ENCODE results near the gene SCAF1. TPM values are rescaled to one million over a fixed set of nuclear protein-coding genes. Genes with fewer than 3 reads are reported as not detected.

SCAF1 gene
- total RNA-seq, 1 experiment from 2014 or later, result 46.8 TPM

GRCh38 chr19:49683814-49684250 is 41.8 kb downstream of the SCAF1 start:
- Histone ChIP-seq H3K9me3 (ENCODE audit: low read length) (no peaks in the 10 kb centered on the region), H3F3A (ENCODE audit: low read length, unreplicated experiment) (no peaks in the 10 kb centered on the region), H4K20me1 (ENCODE audit: low read length) (peaks cover 41% of the 10 kb centered on the region), H3K4me3 (ENCODE audit: low read length) (no peak overlapping the region), H2AFZ (ENCODE audit: low read length) (no peak overlapping the region), H3K79me2 (ENCODE audit: low read length) (peaks cover 35% of the 10 kb centered on the region), H3K36me3 (ENCODE audit: low read depth, low read length) (peaks cover 56% of the 10 kb centered on the region), H3K9me2 (replicated peaks; ENCODE audit: low read length) (no peaks in the 10 kb centered on the region), H3K27me3 (ENCODE audit: low read length) (no peaks in the 10 kb centered on the region), H3K4me2 (ENCODE audit: low read length) (no peak overlapping the region), H3K4me1 (ENCODE audit: insufficient read depth, low read length) (peaks cover 17% of the 10 kb centered on the region), H3K27ac (ENCODE audit: low read length) (no peak overlapping the region), H3K9ac (ENCODE audit: low read length) (no peak overlapping the region)
- ChIA-PET CTCF (no interaction called here), POLR2A (ENCODE audit: unreplicated experiment) (no interaction called here)
- no TSS peak for BruUV-seq (replicated peaks)
- intact Hi-C loops (cut with micrococcal nuclease), result no loop called here
- ATAC-seq (no peak), DNase-seq (no peak)
- TF ChIP-seq CTCF (conservative IDR thresholded peaks at IDR 0.05; ENCODE audit: low read depth, low read length), result no peak
- TF ChIP-seq EZH2phosphoT487 (IDR thresholded peaks at IDR 0.05; ENCODE audit: borderline replicate concordance, low read length), result no peak
- no peak for TF ChIP-seq EZH2 (IDR thresholded peaks at IDR 0.05; ENCODE audit: low read length, unreplicated experiment)

GRCh38 chr19:49684251-49684982 is 42.4 kb downstream of the SCAF1 start:
- no peak for ATAC-seq
- Histone ChIP-seq H3K4me3 (ENCODE audit: low read length) (no peak overlapping the region), H3K79me2 (ENCODE audit: low read length) (peaks cover 29% of the 10 kb centered on the region), H3K36me3 (ENCODE audit: low read depth, low read length) (peaks cover 56% of the 10 kb centered on the region), H3F3A (ENCODE audit: low read length, unreplicated experiment) (no peaks in the 10 kb centered on the region), H3K9me2 (replicated peaks; ENCODE audit: low read length) (no peaks in the 10 kb centered on the region), H3K9me3 (ENCODE audit: low read length) (no peaks in the 10 kb centered on the region), H2AFZ (ENCODE audit: low read length) (no peak overlapping the region), H3K4me2 (ENCODE audit: low read length) (no peak overlapping the region), H3K4me1 (ENCODE audit: insufficient read depth, low read length) (peaks cover 16% of the 10 kb centered on the region), H3K27ac (ENCODE audit: low read length) (no peak overlapping the region), H4K20me1 (ENCODE audit: low read length) (peaks cover 35% of the 10 kb centered on the region), H3K9ac (ENCODE audit: low read length) (no peak overlapping the region), H3K27me3 (ENCODE audit: low read length) (no peaks in the 10 kb centered on the region)
- intact Hi-C loops (cut with micrococcal nuclease), result no loop called here
- DNase-seq, result peak; percentile 35
- no TSS peak for BruUV-seq (replicated peaks)
- peak; percentile 70 for TF ChIP-seq CTCF (conservative IDR thresholded peaks at IDR 0.05; ENCODE audit: low read depth, low read length)
- TF ChIP-seq EZH2 (IDR thresholded peaks at IDR 0.05; ENCODE audit: low read length, unreplicated experiment), result no peak
- no peak for TF ChIP-seq EZH2phosphoT487 (IDR thresholded peaks at IDR 0.05; ENCODE audit: borderline replicate concordance, low read length)
- CTCF ChIA-PET, result interaction anchor here (0.6 kb wide), 1 partner anchor 12 kb away, joined by 4 read pairs; no protein-coding TSS in a partner anchor
- POLR2A ChIA-PET (ENCODE audit: unreplicated experiment), result no interaction called here

- peaks cover 16% of the 10 kb centered on the region for H3K4me1 ChIP-seq (ENCODE audit: insufficient read depth, low read length)
- ChIA-PET CTCF (interaction anchor here (0.6 kb wide), 2 partner anchors 11 to 41 kb away, joined by 3 to 4 read pairs; no protein-coding TSS in a partner anchor), POLR2A (ENCODE audit: unreplicated experiment) (no interaction called here)
- DNase-seq, result no peak
- peaks cover 23% of the 10 kb centered on the region for H3K79me2 ChIP-seq (ENCODE audit: low read length)
- intact Hi-C loops (cut with micrococcal nuclease), result no loop called here
- no peak for TF ChIP-seq CTCF (conservative IDR thresholded peaks at IDR 0.05; ENCODE audit: low read depth, low read length)
- no peak for TF ChIP-seq EZH2 (IDR thresholded peaks at IDR 0.05; ENCODE audit: low read length, unreplicated experiment)
- no peak for TF ChIP-seq EZH2phosphoT487 (IDR thresholded peaks at IDR 0.05; ENCODE audit: borderline replicate concordance, low read length)
- no TSS peak for BruUV-seq (replicated peaks)
- no peak overlapping the region for H3K4me2 ChIP-seq (ENCODE audit: low read length)
- no peak overlapping the region for H3K4me3 ChIP-seq (ENCODE audit: low read length)
- H3K36me3 ChIP-seq (ENCODE audit: low read depth, low read length), result peaks cover 52% of the 10 kb centered on the region
- no peak overlapping the region for H3K27ac ChIP-seq (ENCODE audit: low read length)
- no peaks in the 10 kb centered on the region for H3K9me3 ChIP-seq (ENCODE audit: low read length)
- H3K9ac ChIP-seq (ENCODE audit: low read length), result no peak overlapping the region
- H3F3A ChIP-seq (ENCODE audit: low read length, unreplicated experiment), result no peaks in the 10 kb centered on the region
- no peaks in the 10 kb centered on the region for H3K9me2 ChIP-seq (replicated peaks; ENCODE audit: low read length)
- ATAC-seq, result no peak
- H4K20me1 ChIP-seq (ENCODE audit: low read length), result peaks cover 29% of the 10 kb centered on the region
- no peak overlapping the region for H2AFZ ChIP-seq (ENCODE audit: low read length)
- H3K27me3 ChIP-seq (ENCODE audit: low read length), result no peaks in the 10 kb centered on the region
Measured at GRCh38 chr19:49684983-49685553, 43.1 kb downstream of the SCAF1 start.

All from PC-3 (cell line).